HL-60 (cell line): ENCODE measurements around the gene PLEKHN1.

Experiments used
- DNase-seq, 2 experiments: peaks; one replicate each; pipeline ENCODE4 v3.0.0-alpha.2; 2010 to 2020; ENCODE audit warnings: low read depth in 1 of 2, low spot score in 1 of 2
- H3K27ac ChIP-seq: fragments of 250-450 bp; sonication (Bioruptor Pico); replicated peaks from 2 replicates; pipeline ENCODE4 v1.5.1; 2020; ENCODE audit warnings: mild to moderate bottlenecking, moderate library complexity
- H3K27me3 ChIP-seq: fragments of 250-450 bp; sonication (Bioruptor Pico); 2 replicates; pipeline ENCODE4 v1.5.1; 2021; ENCODE audit warnings: mild to moderate bottlenecking, moderate library complexity; ENCODE audit not compliant: insufficient read depth, poor library complexity, severe bottlenecking
- H3K4me3 ChIP-seq: replicated peaks from 2 replicates; pipeline ENCODE4 v1.5.1; 2011; ENCODE audit warnings: mild to moderate bottlenecking, control low read depth, low read length; ENCODE audit not compliant: insufficient read depth
- CTCF ChIP-seq: IDR thresholded peaks from one replicate; pipeline ENCODE4 v1.5.1; 2011; ENCODE audit warnings: low read length, control low read depth, inconsistent platforms; ENCODE audit not compliant: insufficient read depth
- GABPA ChIP-seq: IDR thresholded peaks from 2 replicates; pipeline ENCODE4 v1.6.1; 2012; ENCODE audit warnings: low read depth
- POLR2AphosphoS5 ChIP-seq: IDR thresholded peaks from 2 replicates; pipeline ENCODE4 v1.6.1; 2012; ENCODE audit warnings: low read depth
- SPI1 ChIP-seq: IDR thresholded peaks from 2 replicates; pipeline ENCODE4 v1.6.1; 2012; ENCODE audit warnings: low read depth, mild to moderate bottlenecking, borderline replicate concordance
- TF ChIP-seq, protein P1 (sequence below): IDR thresholded peaks from 2 replicates; pipeline ENCODE4 v1.6.1; 2012; ENCODE audit warnings: low read depth; ENCODE audit not compliant: insufficient replicate concordance

The PLEKHN1 gene

GRCh38 chr1:1003618-1004419 lies 37.5 kb downstream of the PLEKHN1 start:
- Histone ChIP-seq H3K4me3 (no peak overlapping the region), H3K27ac (no peak overlapping the region), H3K27me3 (peaks cover 38% of the 10 kb centered on the region)
- TF ChIP-seq POLR2AphosphoS5: no peak
- no peak for TF ChIP-seq GABPA
- TF ChIP-seq, protein P1, sequence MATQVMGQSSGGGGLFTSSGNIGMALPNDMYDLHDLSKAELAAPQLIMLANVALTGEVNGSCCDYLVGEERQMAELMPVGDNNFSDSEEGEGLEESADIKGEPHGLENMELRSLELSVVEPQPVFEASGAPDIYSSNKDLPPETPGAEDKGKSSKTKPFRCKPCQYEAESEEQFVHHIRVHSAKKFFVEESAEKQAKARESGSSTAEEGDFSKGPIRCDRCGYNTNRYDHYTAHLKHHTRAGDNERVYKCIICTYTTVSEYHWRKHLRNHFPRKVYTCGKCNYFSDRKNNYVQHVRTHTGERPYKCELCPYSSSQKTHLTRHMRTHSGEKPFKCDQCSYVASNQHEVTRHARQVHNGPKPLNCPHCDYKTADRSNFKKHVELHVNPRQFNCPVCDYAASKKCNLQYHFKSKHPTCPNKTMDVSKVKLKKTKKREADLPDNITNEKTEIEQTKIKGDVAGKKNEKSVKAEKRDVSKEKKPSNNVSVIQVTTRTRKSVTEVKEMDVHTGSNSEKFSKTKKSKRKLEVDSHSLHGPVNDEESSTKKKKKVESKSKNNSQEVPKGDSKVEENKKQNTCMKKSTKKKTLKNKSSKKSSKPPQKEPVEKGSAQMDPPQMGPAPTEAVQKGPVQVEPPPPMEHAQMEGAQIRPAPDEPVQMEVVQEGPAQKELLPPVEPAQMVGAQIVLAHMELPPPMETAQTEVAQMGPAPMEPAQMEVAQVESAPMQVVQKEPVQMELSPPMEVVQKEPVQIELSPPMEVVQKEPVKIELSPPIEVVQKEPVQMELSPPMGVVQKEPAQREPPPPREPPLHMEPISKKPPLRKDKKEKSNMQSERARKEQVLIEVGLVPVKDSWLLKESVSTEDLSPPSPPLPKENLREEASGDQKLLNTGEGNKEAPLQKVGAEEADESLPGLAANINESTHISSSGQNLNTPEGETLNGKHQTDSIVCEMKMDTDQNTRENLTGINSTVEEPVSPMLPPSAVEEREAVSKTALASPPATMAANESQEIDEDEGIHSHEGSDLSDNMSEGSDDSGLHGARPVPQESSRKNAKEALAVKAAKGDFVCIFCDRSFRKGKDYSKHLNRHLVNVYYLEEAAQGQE: no peak
- DNase-seq: no peak

GRCh38 chr1:1004420-1004779 lies 38.1 kb downstream of the PLEKHN1 start:
- H3K27ac ChIP-seq: no peak overlapping the region
- H3K27me3 ChIP-seq: peaks cover 35% of the 10 kb centered on the region
- TF ChIP-seq GABPA (no peak), SPI1 (no peak), POLR2AphosphoS5 (no peak), CTCF (no peak)
- TF ChIP-seq, protein P1: no peak
- no peak overlapping the region for H3K4me3 ChIP-seq
- no peak for DNase-seq

- DNase-seq: peak in 1 of 2 experiments; percentile 48
These were observed 38.8 kb downstream of the PLEKHN1 start for GRCh38 chr1:1004780-1005697.

More at GRCh38 chr1:1004780-1005697, 38.8 kb downstream of the PLEKHN1 start:
- H3K27ac ChIP-seq: no peak overlapping the region
- TF ChIP-seq, protein P1: no peak
- TF ChIP-seq POLR2AphosphoS5: peak; percentile 52
- peaks cover 33% of the 10 kb centered on the region for H3K27me3 ChIP-seq
- no peak overlapping the region for H3K4me3 ChIP-seq
